Dendritic cell treated with granulocyte-macrophage colony-stimulating factor and Interleukin-4, amounts not matched to agents 40 ng/mL and 50 ng/mL, for 4 days (primary cell): Measurements from ENCODE around the gene DYNC1LI1.

ENCODE experiments used
- H3K27ac Mint-ChIP-seq: one replicate; pipeline ENCODE4 v1.8.0; 2022; ENCODE audit warnings: mild to moderate bottlenecking, mixed read lengths
- H3K27me3 Mint-ChIP-seq: one replicate; pipeline ENCODE4 v1.8.0; 2022; ENCODE audit warnings: mild to moderate bottlenecking, mixed read lengths
- H3K36me3 Mint-ChIP-seq: one replicate; pipeline ENCODE4 v1.8.0; 2022; ENCODE audit warnings: low read depth, mixed read lengths
- H3K4me1 Mint-ChIP-seq: one replicate; pipeline ENCODE4 v1.8.0; 2022; ENCODE audit warnings: low read depth, mixed read lengths
- H3K4me3 Mint-ChIP-seq: one replicate; pipeline ENCODE4 v1.8.0; 2022; ENCODE audit warnings: mild to moderate bottlenecking, moderate library complexity, mixed read lengths
- H3K9me3 Mint-ChIP-seq: one replicate; pipeline ENCODE4 v1.8.0; 2022; ENCODE audit warnings: mixed read lengths
- intact Hi-C: fragments of 100-400 bp; cut with micrococcal nuclease; formaldehyde crosslinking; loops from one replicate; pipeline ENCODE4 v1.15.0; 2022

The DYNC1LI1 gene

DNA sequence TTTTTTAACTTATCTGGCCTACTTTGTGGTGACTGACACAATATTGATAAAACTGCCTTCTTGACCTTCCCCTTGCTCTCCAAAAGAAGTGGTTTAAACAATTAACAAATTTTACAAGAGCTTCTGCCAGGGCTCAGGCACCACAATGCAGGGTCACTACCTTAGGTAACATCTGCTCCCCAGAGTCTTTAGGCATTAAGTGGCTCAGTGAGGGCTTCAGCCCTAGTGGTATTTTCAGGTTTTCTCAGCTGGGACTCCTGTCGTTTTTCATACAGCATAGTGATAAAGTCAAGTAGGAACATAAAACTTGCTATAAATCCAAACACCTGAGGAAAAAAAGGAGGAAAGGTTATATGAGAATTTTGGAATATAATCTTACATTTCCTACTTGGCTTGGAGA lies 86.9 kb downstream of the DYNC1LI1 start:
- H3K27me3 Mint-ChIP-seq, result no peaks in the 10 kb centered on the region
- H3K4me3 Mint-ChIP-seq, result no peak overlapping the region
- peaks cover 57% of the 10 kb centered on the region for H3K4me1 Mint-ChIP-seq
- H3K27ac Mint-ChIP-seq, result peak overlapping the region; percentile 95
- H3K9me3 Mint-ChIP-seq, result no peaks in the 10 kb centered on the region
- H3K36me3 Mint-ChIP-seq, result peaks cover 88% of the 10 kb centered on the region
- intact Hi-C loops, result no loop called here

DNA sequence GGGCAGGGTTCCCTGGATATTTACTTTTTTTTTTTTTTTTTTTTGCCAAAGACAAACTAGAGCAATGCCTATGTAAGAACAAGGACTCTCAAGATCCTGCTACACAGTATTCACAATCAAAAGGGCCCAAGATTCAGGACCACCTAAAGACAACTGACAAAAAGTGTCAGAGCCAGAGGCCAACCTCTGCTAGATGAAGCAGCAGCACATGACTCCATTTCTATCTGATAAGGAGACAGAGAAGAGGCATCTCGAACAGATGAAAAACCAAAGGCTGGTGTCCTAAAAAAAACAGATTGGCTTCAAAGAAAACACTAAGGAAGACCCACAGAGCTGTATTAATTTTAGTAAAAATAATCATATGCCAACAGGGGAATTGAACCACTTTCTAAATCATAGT lies 88.0 kb downstream of the DYNC1LI1 start:
- no peaks in the 10 kb centered on the region for H3K27me3 Mint-ChIP-seq

DNA sequence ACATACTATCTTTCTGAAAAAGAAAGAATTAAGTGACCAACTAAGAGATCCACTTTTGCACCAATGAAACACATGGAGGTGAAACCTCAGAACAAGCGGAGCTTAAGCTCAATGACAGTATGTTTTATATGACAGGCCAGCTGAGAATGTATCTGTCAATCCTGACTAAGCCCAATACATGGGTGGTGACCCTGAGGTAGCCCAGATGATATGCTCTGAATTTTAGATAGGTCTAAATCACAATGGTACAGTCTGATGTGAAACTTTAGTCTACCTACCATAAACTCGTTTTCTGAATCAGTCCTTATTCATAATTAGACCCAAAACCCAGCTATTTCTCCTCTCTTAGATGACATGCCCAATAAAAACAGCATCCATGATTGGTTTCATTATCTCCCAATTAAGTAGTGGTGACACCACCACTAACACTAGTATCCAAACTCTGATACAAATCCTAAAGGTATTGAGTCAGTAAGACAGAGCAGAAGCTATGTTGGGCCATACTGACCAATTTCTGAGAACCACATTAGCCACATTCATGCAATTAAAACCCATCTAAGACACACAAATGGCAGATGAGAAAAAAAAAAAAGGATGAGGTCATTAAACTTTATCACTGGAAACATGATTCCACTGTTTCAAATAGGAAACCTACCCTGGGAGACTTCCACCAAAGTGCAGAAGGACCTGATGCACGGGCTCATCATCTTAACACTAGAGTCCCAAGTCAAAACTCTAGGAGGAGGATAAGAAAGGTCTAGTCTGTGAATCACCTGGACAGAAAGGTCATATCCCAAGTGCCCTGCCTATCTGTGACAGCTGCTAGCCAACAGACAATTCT lies 88.6 kb downstream of the DYNC1LI1 start:
- Mint-ChIP-seq H3K9me3 (no peaks in the 10 kb centered on the region), H3K36me3 (peaks cover 86% of the 10 kb centered on the region), H3K4me3 (no peak overlapping the region), H3K4me1 (peaks cover 68% of the 10 kb centered on the region), H3K27me3 (no peaks in the 10 kb centered on the region), H3K27ac (no peak overlapping the region)
- intact Hi-C loops, result no loop called here

More for the DNA sequence above, 88.0 kb downstream of the DYNC1LI1 start:
- Mint-ChIP-seq H3K27ac (no peak overlapping the region), H3K36me3 (peaks cover 88% of the 10 kb centered on the region), H3K4me1 (peaks cover 65% of the 10 kb centered on the region), H3K9me3 (no peaks in the 10 kb centered on the region), H3K4me3 (no peak overlapping the region)
- intact Hi-C loops, result no loop called here

DNA sequence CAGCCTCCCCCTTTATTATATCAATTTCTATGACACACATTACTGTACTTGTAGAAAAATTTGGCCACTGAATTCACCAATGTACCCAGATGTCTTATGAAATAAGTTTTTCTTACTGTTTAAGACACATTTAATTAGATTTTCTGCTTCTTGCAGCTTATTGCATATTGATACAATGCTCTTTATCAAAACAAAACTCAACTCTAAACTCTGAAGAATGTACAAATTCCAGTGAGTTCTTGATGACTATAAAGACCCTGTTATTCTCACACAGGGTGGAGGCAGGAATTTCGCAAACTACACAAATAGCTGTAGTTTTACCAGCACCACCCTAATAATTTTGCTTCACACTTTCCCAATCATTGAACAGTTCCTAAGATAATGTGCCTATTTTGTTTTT lies 90.1 kb downstream of the DYNC1LI1 start:
- H3K27me3 Mint-ChIP-seq, result no peaks in the 10 kb centered on the region
- H3K9me3 Mint-ChIP-seq, result no peaks in the 10 kb centered on the region
- H3K4me3 Mint-ChIP-seq, result no peak overlapping the region
- H3K4me1 Mint-ChIP-seq, result peaks cover 66% of the 10 kb centered on the region
- H3K36me3 Mint-ChIP-seq, result peaks cover 84% of the 10 kb centered on the region
- peak overlapping the region; percentile 63 for H3K27ac Mint-ChIP-seq
- intact Hi-C loops, result no loop called here
